VCaP (cell line): ENCODE measurements around the gene SFT2D1.
"Not testable (repeated sequence)": the region's sequence is repeated elsewhere in the genome, so short reads cannot be mapped to it uniquely, and the experiment has no call there.

Source experiments
- H3K27ac ChIP-seq: fragments of 450-650 bp; 2 replicates; pipeline ENCODE4 v1.5.1; 2017
- CTCF ChIP-seq: fragments of 450-650 bp; conservative IDR thresholded peaks from 2 replicates; pipeline ENCODE4 v1.5.1; 2017; ENCODE audit warnings: mild to moderate bottlenecking, moderate library complexity

SFT2D1 gene

GRCh38 chr6:166342349-166343149 lies at the start of gene SFT2D1:
Gene SFT2D1 (minus strand): TSS chr6:166342545. CDS start chr6:166342481, 64 bp downstream.
- no peak for TF ChIP-seq CTCF
- peak within 1 kb of the TSS; percentile 88 for H3K27ac ChIP-seq

GRCh38 chr6:166389119-166389518 lies 46.8 kb upstream of the SFT2D1 start:
- TF ChIP-seq CTCF: no peak
- no peak overlapping the region for H3K27ac ChIP-seq

- TF ChIP-seq CTCF: no peak
Measured at GRCh38 chr6:166388290-166389004, 46.1 kb upstream of the SFT2D1 start.

DNA sequence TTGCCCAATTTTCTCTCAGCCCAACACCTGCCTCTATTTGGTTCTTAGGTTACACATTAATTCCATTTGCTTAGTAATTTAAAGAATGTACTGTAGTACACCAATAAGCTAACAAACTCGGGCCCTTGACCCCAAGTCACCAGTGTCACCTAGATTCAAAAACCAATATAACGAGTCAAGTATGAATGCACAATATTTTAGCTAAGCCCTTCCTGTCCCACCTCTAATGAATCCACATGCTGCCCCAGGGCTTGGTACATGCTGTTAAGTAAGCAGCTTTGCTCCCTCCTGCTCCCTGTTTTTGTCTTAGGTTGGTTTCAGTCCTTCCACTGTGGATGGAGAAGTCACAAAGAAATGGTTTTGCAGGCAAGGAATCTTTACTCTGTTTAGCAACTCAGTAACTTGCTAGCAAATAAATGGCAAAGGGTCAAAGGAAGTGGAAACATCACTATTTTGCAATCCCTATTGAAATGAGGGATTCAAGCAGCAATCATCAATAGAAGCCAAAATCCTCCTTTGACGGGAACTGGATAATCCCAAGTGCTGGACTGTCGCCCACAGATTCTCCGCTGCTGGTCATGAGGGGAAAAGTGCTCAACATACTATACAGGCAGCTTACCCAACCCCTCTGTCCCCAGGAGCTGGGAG lies 45.4 kb upstream of the SFT2D1 start:
- H3K27ac ChIP-seq: no peak overlapping the region
- no peak for TF ChIP-seq CTCF

More at GRCh38 chr6:166388290-166389004, 46.1 kb upstream of the SFT2D1 start:
- no peak overlapping the region for H3K27ac ChIP-seq

DNA sequence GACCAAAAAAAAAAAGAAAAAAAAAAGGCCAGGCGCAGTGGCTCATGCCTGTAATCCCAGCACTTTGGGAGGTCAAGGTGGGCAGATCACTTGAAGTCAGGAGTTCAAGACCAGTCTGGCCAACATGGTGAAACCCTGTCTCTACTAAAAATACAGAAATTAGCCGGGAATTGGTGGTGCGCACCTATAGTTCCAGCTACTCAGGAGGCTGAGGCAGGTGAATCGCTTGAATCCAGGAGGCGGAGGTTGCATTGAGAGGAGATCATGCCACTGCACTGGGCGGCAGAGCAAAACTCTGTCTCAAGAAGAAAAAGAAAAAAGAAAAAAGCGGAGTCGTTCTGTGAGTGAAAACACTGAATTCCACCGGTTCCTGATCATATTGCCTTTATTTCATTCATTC lies 44.8 kb upstream of the SFT2D1 start:
- not testable (repeated sequence) for H3K27ac ChIP-seq

GRCh38 chr6:166386111-166386510 lies 43.8 kb upstream of the SFT2D1 start:
- no peak for TF ChIP-seq CTCF

DNA sequence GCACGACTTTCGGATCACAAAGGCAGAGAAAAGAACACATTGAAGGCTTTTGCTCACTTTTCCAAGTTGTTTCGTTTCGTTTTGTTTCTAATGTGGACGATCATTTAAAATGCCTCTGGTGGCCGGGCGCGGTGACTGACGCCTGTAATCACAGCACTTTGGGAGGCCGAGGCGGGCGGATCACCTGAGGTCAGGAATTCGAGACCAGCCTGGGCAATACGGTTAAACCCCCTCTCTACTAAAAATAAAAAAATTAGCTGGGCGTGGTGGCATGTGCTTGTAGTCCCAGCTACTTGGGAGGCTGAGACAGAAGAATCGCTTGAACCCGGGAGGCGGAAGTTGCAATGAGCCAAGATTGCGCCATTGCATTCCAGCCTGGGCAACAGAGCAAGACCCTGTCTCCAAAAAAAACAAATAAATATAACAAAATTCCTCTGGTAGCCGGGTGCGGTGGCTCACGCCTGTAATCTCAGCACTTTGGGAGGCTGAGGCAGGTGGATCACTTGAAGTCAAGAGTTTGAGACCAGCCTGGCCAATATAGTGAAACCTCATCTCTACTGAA lies 41.5 kb upstream of the SFT2D1 start:
- peak; percentile 50 for TF ChIP-seq CTCF
- peak overlapping the region; percentile 91 for H3K27ac ChIP-seq

More at GRCh38 chr6:166386111-166386510, 43.8 kb upstream of the SFT2D1 start:
- no peak overlapping the region for H3K27ac ChIP-seq
